Measurements from ENCODE around the gene BRD8. TPM values are rescaled to one million over a fixed set of nuclear protein-coding genes. Genes with fewer than 3 reads are reported as not detected.

The BRD8 gene
- total and polyA plus RNA-seq, 9 of the 15 experiments (the other 6 are each of a cell fraction or from before 2014, with no cell fraction given), result 54.6 to 163 (median 87.0) TPM

- H3K4me2 ChIP-seq (ENCODE audit: insufficient read depth, low read length), result no peak overlapping the region
- H2AFZ ChIP-seq (ENCODE audit: low read depth, low read length), result no peak overlapping the region
- in situ Hi-C loops (cut with MboI), result loop anchor here (25.0 kb wide), 1 partner anchor 226 kb away; no protein-coding TSS in a partner anchor
- no peaks in the 10 kb centered on the region for H3K9me3 ChIP-seq (replicated peaks; ENCODE audit: control insufficient read depth, insufficient read depth, low read depth, low read length)
- peaks cover 5% of the 10 kb centered on the region for H3K79me2 ChIP-seq (ENCODE audit: control insufficient read depth, insufficient read depth, low read length)
- FAIRE-seq (no peak), DNase-seq (ENCODE audit: extremely low read depth in 1 of 4, low spot score in 3 of 4) (peak in 2 of 4 experiments; percentile 10 to 37), ATAC-seq (peak; percentile 69)
- peaks cover 97% of the 10 kb centered on the region for H3K36me3 ChIP-seq (ENCODE audit: control insufficient read depth, insufficient read depth, low read length)
- no peaks in the 10 kb centered on the region for H3K9me1 ChIP-seq (ENCODE audit: control insufficient read depth, insufficient read depth, low read length)
- no peak overlapping the region for H3K4me3 ChIP-seq
- H3K9ac ChIP-seq (ENCODE audit: insufficient read depth in 1 of 2, low read depth in 2 of 2, low read length in 2 of 2), result no peak overlapping the region
- 22% methylated on average over 2 of the region's 2 CpGs for WGBS (ENCODE audit: insufficient coverage, low coverage, missing lambda C conversion rate)
- H3K4me1 ChIP-seq (replicated peaks in 1 of 2; ENCODE audit: control insufficient read depth in 2 of 2, insufficient read depth in 2 of 2, low read length in 2 of 2), result peaks cover 0 to 12% of the 10 kb centered on the region in 2 experiments; a peak in 4 of 5 replicates
- intact Hi-C loops (cut with micrococcal nuclease), result no loop called here
- H3K27me3 ChIP-seq (ENCODE audit: control insufficient read depth in 2 of 2, insufficient read depth in 2 of 2, low read length in 2 of 2), result no peaks in the 10 kb centered on the region
- no peaks in the 10 kb centered on the region for H4K20me1 ChIP-seq (replicated peaks; ENCODE audit: control insufficient read depth, insufficient read depth, low read length)
- BruUV-seq (replicated peaks), result no TSS peak
- peak overlapping the region; percentile 55; the same call in 1 of the 3 replicates for H3K27ac ChIP-seq (ENCODE audit: extremely low read depth, low read depth, low read length)
- ChIA-PET CTCF (ENCODE audit: low intra/inter-chr PET ratio) (interaction anchor here (0.6 kb wide), 1 partner anchor 11 kb away, joined by 7 read pairs; no protein-coding TSS in a partner anchor), POLR2A (interaction anchor here (0.6 to 6.7 kb wide), 8 partner anchors 7 to 358 kb away, joined by 3 to 51 read pairs (median 4); partner anchors contain the start of genes BRD8, CDC23, FAM53C and GFRA3)
- TF ChIP-seq PHF8 (IDR thresholded peaks at IDR 0.05; ENCODE audit: borderline replicate concordance, low read length) (no peak), ZNF644 (tag; IDR thresholded peaks at IDR 0.05; ENCODE audit: low read depth) (no peak), NFE2 (IDR thresholded peaks at IDR 0.05; ENCODE audit: low read depth) (no peak), HMBOX1 (IDR thresholded peaks at IDR 0.05) (peak; percentile 71), PKNOX1 (IDR thresholded peaks at IDR 0.05) (0 out of 2 replicates have a peak, but pooled peaks have one; percentile 8), POLR2AphosphoS5 (IDR thresholded peaks at IDR 0.05; ENCODE audit: control insufficient read depth, insufficient read depth, low read depth, low read length) (0 out of 2 replicates have a peak, but pooled peaks have one; percentile 11), TCF7 (IDR thresholded peaks at IDR 0.05; ENCODE audit: borderline replicate concordance) (no peak), MTA3 (IDR thresholded peaks at IDR 0.05; ENCODE audit: borderline replicate concordance) (0 out of 2 replicates have a peak, but pooled peaks have one; percentile 22), OTX1 (CRISPR knock-in tag; IDR thresholded peaks at IDR 0.05) (0 out of 2 replicates have a peak, but pooled peaks have one; percentile 12), ZNF766 (CRISPR knock-in tag; conservative IDR thresholded peaks at IDR 0.05) (peak; percentile 74), TSHZ1 (CRISPR knock-in tag; IDR thresholded peaks at IDR 0.05) (no peak), KLF13 (tag; IDR thresholded peaks at IDR 0.05; ENCODE audit: borderline replicate concordance, low read depth) (no peak), PML (IDR thresholded peaks at IDR 0.05; ENCODE audit: low read length) (no peak), FOXK1 (CRISPR knock-in tag; IDR thresholded peaks at IDR 0.05; ENCODE audit: borderline replicate concordance) (no peak), GTF2B (IDR thresholded peaks at IDR 0.05; ENCODE audit: extremely low read depth, insufficient read length) (no peak), CCNT2 (IDR thresholded peaks at IDR 0.05; ENCODE audit: borderline replicate concordance, extremely low read depth, insufficient read length, low read depth, low read length) (no peak)
Observed at GRCh38 chr5:138186002-138186447, 7.6 kb upstream of the BRD8 start.

Data from K562 (cell line).